ENCODE measurements around the gene CCDC136.

DNA sequence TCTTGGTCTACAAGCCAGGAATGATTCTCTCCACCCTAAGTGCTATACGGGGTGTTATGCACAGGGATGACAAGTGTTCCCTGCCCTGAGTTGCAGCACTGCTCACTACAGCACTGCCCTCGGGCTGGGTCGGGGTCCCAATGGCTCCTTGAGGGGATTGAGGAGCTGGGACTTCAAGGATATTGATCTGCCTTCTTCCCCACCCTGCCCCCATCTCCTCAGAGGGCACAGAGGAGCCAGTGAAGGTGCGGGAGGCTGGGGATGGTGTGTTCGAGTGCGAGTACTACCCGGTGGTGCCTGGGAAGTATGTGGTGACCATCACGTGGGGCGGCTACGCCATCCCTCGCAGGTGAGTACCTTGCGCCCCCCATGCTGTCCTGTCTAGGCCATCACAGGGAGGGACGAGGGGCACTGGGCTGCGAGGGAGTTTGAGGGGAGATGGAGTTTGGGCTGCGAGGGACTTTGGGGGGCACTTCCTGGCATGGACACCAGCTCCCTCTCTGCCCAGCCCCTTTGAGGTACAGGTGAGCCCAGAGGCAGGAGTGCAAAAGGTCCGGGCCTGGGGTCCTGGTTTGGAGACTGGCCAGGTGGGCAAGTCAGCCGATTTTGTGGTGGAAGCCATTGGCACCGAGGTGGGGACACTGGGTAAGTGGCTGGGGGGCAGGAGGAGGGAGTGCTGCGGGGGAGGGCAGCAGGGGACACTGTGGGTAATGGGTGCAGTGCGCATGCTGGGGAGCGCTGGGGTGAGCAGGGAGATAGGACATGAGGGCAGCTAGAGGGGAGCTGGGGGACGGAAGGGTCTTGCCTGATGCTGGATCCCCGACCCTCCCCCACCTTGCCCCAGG lies 48.8 kb downstream of the CCDC136 start:
- TF ChIP-seq, protein P1, sequence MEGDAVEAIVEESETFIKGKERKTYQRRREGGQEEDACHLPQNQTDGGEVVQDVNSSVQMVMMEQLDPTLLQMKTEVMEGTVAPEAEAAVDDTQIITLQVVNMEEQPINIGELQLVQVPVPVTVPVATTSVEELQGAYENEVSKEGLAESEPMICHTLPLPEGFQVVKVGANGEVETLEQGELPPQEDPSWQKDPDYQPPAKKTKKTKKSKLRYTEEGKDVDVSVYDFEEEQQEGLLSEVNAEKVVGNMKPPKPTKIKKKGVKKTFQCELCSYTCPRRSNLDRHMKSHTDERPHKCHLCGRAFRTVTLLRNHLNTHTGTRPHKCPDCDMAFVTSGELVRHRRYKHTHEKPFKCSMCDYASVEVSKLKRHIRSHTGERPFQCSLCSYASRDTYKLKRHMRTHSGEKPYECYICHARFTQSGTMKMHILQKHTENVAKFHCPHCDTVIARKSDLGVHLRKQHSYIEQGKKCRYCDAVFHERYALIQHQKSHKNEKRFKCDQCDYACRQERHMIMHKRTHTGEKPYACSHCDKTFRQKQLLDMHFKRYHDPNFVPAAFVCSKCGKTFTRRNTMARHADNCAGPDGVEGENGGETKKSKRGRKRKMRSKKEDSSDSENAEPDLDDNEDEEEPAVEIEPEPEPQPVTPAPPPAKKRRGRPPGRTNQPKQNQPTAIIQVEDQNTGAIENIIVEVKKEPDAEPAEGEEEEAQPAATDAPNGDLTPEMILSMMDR (IDR thresholded peaks at IDR 0.05 in 4 of 5, conservative IDR thresholded peaks at IDR 0.05 in 1 of 5): no peak
- TF ChIP-seq POLR2A (IDR thresholded peaks at IDR 0.05): no peak
